Measurements from ENCODE around the gene RNF146. TPM values are rescaled to one million over a fixed set of nuclear protein-coding genes. Genes with fewer than 3 reads are reported as not detected.
A peak's percentile ranks its signal among the peaks of the same experiment; 100 is the strongest.

RNF146 gene
- total and polyA plus RNA-seq, 9 of the 15 experiments (the other 6 are each of a cell fraction or from before 2014, with no cell fraction given), result 8.4 to 30.5 (median 17.5) TPM

GRCh38 chr6:127288705-127289104 lies 22.0 kb downstream of the RNF146 start:
- BruUV-seq (replicated peaks), result TSS peak; percentile 28
- Histone ChIP-seq H3K4me1 (replicated peaks in 1 of 2; ENCODE audit: control insufficient read depth in 2 of 2, insufficient read depth in 2 of 2, low read length in 2 of 2) (no peaks in the 10 kb centered on the region), H3K79me2 (ENCODE audit: control insufficient read depth, insufficient read depth, low read length) (no peaks in the 10 kb centered on the region), H2AFZ (ENCODE audit: low read depth, low read length) (no peak overlapping the region), H3K27ac (ENCODE audit: extremely low read depth, low read depth, low read length) (no peak overlapping the region), H4K20me1 (replicated peaks; ENCODE audit: control insufficient read depth, insufficient read depth, low read length) (no peaks in the 10 kb centered on the region), H3K36me3 (ENCODE audit: control insufficient read depth, insufficient read depth, low read length) (peaks cover 60% of the 10 kb centered on the region), H3K27me3 (ENCODE audit: control insufficient read depth in 2 of 2, insufficient read depth in 2 of 2, low read length in 2 of 2) (no peaks in the 10 kb centered on the region), H3K9me3 (replicated peaks; ENCODE audit: control insufficient read depth, insufficient read depth, low read depth, low read length) (no peaks in the 10 kb centered on the region), H3K9ac (ENCODE audit: insufficient read depth in 1 of 2, low read depth in 2 of 2, low read length in 2 of 2) (no peak overlapping the region), H3K9me1 (ENCODE audit: control insufficient read depth, insufficient read depth, low read length) (no peaks in the 10 kb centered on the region), H3K4me3 (no peak overlapping the region), H3K4me2 (ENCODE audit: insufficient read depth, low read length) (no peak overlapping the region)
- TF ChIP-seq CREM (IDR thresholded peaks at IDR 0.05; ENCODE audit: low read depth), result no peak
- TF ChIP-seq ZFP30 (CRISPR knock-in tag; IDR thresholded peaks at IDR 0.05; ENCODE audit: borderline replicate concordance), result no peak
- no peak for TF ChIP-seq NCOA2 (IDR thresholded peaks at IDR 0.05; ENCODE audit: partially characterized antibody in 2 of 2)
- TF ChIP-seq ZBTB2 (IDR thresholded peaks at IDR 0.05), result no peak
- no peak for TF ChIP-seq BCL6 (CRISPR knock-in tag; IDR thresholded peaks at IDR 0.05)
- FAIRE-seq (no peak), ATAC-seq (no peak), DNase-seq (ENCODE audit: extremely low read depth in 1 of 4, low spot score in 3 of 4) (no peak)
- CTCF ChIA-PET (ENCODE audit: low intra/inter-chr PET ratio), result no interaction called here
- in situ Hi-C loops (cut with MboI) (no loop called here), intact Hi-C loops (cut with micrococcal nuclease) (no loop called here)
- POLR2A ChIA-PET, result no interaction called here

GRCh38 chr6:127289934-127290333 lies 23.3 kb downstream of the RNF146 start:
- in situ Hi-C loops (cut with MboI) (no loop called here), intact Hi-C loops (cut with micrococcal nuclease) (no loop called here)
- H3K79me2 ChIP-seq (ENCODE audit: control insufficient read depth, insufficient read depth, low read length), result no peaks in the 10 kb centered on the region
- H3K4me3 ChIP-seq, result no peak overlapping the region
- BruUV-seq (replicated peaks), result no TSS peak
- no peaks in the 10 kb centered on the region for H3K9me1 ChIP-seq (ENCODE audit: control insufficient read depth, insufficient read depth, low read length)
- ATAC-seq (no peak), FAIRE-seq (no peak), DNase-seq (ENCODE audit: extremely low read depth in 1 of 4, low spot score in 3 of 4) (no peak)
- H3K36me3 ChIP-seq (ENCODE audit: control insufficient read depth, insufficient read depth, low read length), result peaks cover 64% of the 10 kb centered on the region
- no peaks in the 10 kb centered on the region for H4K20me1 ChIP-seq (replicated peaks; ENCODE audit: control insufficient read depth, insufficient read depth, low read length)
- no peaks in the 10 kb centered on the region for H3K9me3 ChIP-seq (replicated peaks; ENCODE audit: control insufficient read depth, insufficient read depth, low read depth, low read length)
- H3K27ac ChIP-seq (ENCODE audit: extremely low read depth, low read depth, low read length), result no peak overlapping the region
- no peak overlapping the region for H3K9ac ChIP-seq (ENCODE audit: insufficient read depth in 1 of 2, low read depth in 2 of 2, low read length in 2 of 2)
- TF ChIP-seq ZNF644 (tag; IDR thresholded peaks at IDR 0.05; ENCODE audit: low read depth) (no peak), RFX5 (IDR thresholded peaks at IDR 0.05; ENCODE audit: low read depth, low read length) (no peak), E2F5 (CRISPR knock-in tag; IDR thresholded peaks at IDR 0.05) (no peak), POU5F1 (IDR thresholded peaks at IDR 0.05; ENCODE audit: borderline replicate concordance, low read depth, low read length, partially characterized antibody) (no peak), SMARCB1 (IDR thresholded peaks at IDR 0.05; ENCODE audit: insufficient read length, low read depth) (no peak), CREBBP (IDR thresholded peaks at IDR 0.05; ENCODE audit: low read depth, low read length) (no peak), TRIM28 (IDR thresholded peaks at IDR 0.05) (no peak), XRCC5 (IDR thresholded peaks at IDR 0.05; ENCODE audit: low read depth, low read length) (no peak), ASH1L (IDR thresholded peaks at IDR 0.05; ENCODE audit: borderline replicate concordance, low read depth, partially characterized antibody) (no peak), PCBP2 (IDR thresholded peaks at IDR 0.05; ENCODE audit: low read depth, low read length, poor library complexity, severe bottlenecking) (no peak), ZNF77 (CRISPR knock-in tag; IDR thresholded peaks at IDR 0.05) (no peak), EHMT2 (IDR thresholded peaks at IDR 0.05) (no peak), PTRF (tag; IDR thresholded peaks at IDR 0.05) (no peak)
- no peak overlapping the region for H3K4me2 ChIP-seq (ENCODE audit: insufficient read depth, low read length)
- H3K4me1 ChIP-seq (replicated peaks in 1 of 2; ENCODE audit: control insufficient read depth in 2 of 2, insufficient read depth in 2 of 2, low read length in 2 of 2), result no peaks in the 10 kb centered on the region
- H2AFZ ChIP-seq (ENCODE audit: low read depth, low read length), result no peak overlapping the region
- CTCF ChIA-PET (ENCODE audit: low intra/inter-chr PET ratio), result no interaction called here
- H3K27me3 ChIP-seq (ENCODE audit: control insufficient read depth in 2 of 2, insufficient read depth in 2 of 2, low read length in 2 of 2), result no peaks in the 10 kb centered on the region
- 90% methylated on average over 5 of the region's 5 CpGs for WGBS (ENCODE audit: insufficient coverage, low coverage, missing lambda C conversion rate)
- POLR2A ChIA-PET, result interaction anchor here (0.7 to 1.9 kb wide), 3 partner anchors 10 to 23 kb away, joined by 3 to 6 read pairs (median 3); partner anchors contain the start of gene RNF146
